Vagina (tissue), 2 donors: ENCODE data around the gene HOXA9.

Experiments
- POLR2A ChIP-seq, 2 donors: fragments of 450-650 bp; IDR thresholded peaks; one replicate each; pipeline ENCODE4 v1.6.1; 2017; ENCODE audit warnings: antibody characterized with exemption in 2 of 2, mild to moderate bottlenecking in 2 of 2, moderate library complexity in 2 of 2
- TF ChIP-seq, protein P1 (sequence below), 3 experiments: fragments of 450-650 bp in 2 of 3; fragments of 200-600 bp in 1 of 3; sonication (generic) in 1 of 3; IDR thresholded peaks; one replicate each; pipeline ENCODE4 v1.5.1; 2017 to 2019; ENCODE audit warnings: antibody characterized with exemption in 3 of 3, mild to moderate bottlenecking in 2 of 3, moderate library complexity in 2 of 3

DNA sequence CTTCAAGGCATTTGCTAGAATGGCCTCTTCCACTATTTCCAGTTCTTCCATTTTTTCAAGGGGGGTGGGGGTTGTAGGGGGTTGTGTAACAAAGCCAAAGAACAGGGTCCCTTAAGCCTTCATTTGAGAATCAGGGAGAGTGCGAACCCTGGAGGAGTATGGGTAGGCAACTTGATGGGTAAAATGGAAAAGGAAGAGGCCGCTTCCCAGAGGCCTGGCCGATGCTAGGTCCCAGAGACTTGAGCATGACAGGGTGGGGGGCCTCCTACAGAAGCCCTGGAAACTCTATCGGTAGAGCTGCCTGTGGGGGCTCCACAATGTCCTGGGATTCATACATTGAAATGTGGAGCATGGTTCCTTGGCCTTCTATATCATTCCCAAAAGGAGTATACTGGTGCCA lies 43.7 kb upstream of the HOXA9 start:
- TF ChIP-seq, protein P1, sequence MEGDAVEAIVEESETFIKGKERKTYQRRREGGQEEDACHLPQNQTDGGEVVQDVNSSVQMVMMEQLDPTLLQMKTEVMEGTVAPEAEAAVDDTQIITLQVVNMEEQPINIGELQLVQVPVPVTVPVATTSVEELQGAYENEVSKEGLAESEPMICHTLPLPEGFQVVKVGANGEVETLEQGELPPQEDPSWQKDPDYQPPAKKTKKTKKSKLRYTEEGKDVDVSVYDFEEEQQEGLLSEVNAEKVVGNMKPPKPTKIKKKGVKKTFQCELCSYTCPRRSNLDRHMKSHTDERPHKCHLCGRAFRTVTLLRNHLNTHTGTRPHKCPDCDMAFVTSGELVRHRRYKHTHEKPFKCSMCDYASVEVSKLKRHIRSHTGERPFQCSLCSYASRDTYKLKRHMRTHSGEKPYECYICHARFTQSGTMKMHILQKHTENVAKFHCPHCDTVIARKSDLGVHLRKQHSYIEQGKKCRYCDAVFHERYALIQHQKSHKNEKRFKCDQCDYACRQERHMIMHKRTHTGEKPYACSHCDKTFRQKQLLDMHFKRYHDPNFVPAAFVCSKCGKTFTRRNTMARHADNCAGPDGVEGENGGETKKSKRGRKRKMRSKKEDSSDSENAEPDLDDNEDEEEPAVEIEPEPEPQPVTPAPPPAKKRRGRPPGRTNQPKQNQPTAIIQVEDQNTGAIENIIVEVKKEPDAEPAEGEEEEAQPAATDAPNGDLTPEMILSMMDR (IDR thresholded peaks at IDR 0.05) = no peak
- TF ChIP-seq POLR2A (IDR thresholded peaks at IDR 0.05) = no peak
